WTC11 (cell line): Measurements from ENCODE around the gene NRXN3. TPM values are rescaled to one million over a fixed set of nuclear protein-coding genes. Genes with fewer than 3 reads are reported as not detected.
A peak's percentile ranks its signal among the peaks of the same experiment; 100 is the strongest.

Source experiments
- ATAC-seq: fragments of 200-7000 bp; cut with Tn5 transposase; 2 replicates; pipeline ENCODE4 v1.10.0; 2021; ENCODE audit warnings: mild to moderate bottlenecking, moderate library complexity
- CTCF ChIA-PET: fragments of 300-600 bp; sonication (Branson Sonifier 250); formaldehyde crosslinking; loops from one replicate; lab custom pipeline; 2021; ENCODE audit warnings: antibody characterized with exemption; lab: Charles Lee
- POLR2A ChIA-PET: fragments of 350-600 bp; sonication (Branson Sonifier 250); formaldehyde crosslinking; loops from one replicate; lab custom pipeline; 2021; ENCODE audit warnings: antibody characterized with exemption; lab: Charles Lee
- DNase-seq: peaks from one replicate; pipeline ENCODE4 v3.0.0; 2021; ENCODE audit warnings: low spot score
- H3K27ac Mint-ChIP-seq: 2 replicates; pipeline ENCODE4 v1.8.0; 2021; ENCODE audit warnings: mixed read lengths
- H3K27me3 Mint-ChIP-seq: 2 replicates; pipeline ENCODE4 v1.8.0; 2021; ENCODE audit warnings: low read depth, mild to moderate bottlenecking, moderate library complexity, mixed read lengths
- H3K36me3 Mint-ChIP-seq: 2 replicates; pipeline ENCODE4 v1.8.0; 2021; ENCODE audit warnings: mixed read lengths
- H3K4me1 Mint-ChIP-seq: 2 replicates; pipeline ENCODE4 v1.8.0; 2022; ENCODE audit warnings: mixed read lengths
- H3K4me3 Mint-ChIP-seq: 2 replicates; pipeline ENCODE4 v1.8.0; 2021; ENCODE audit warnings: mild to moderate bottlenecking, moderate library complexity, mixed read lengths
- H3K9me3 Mint-ChIP-seq: 2 replicates; pipeline ENCODE4 v1.8.0; 2021; ENCODE audit warnings: mixed read lengths
- FOXJ3 ChIP-seq: sonication (generic); formaldehyde crosslinking; IDR thresholded peaks from 2 replicates; pipeline ENCODE4 v1.9.0; 2021; ENCODE audit warnings: missing genetic modification reagents, mild to moderate bottlenecking, borderline replicate concordance
- FOXP4 ChIP-seq: sonication (generic); formaldehyde crosslinking; IDR thresholded peaks from 2 replicates; pipeline ENCODE4 v1.8.0; 2022; ENCODE audit warnings: mild to moderate bottlenecking, missing genetic modification reagents
- GTF2I ChIP-seq: fragments of 250-450 bp; sonication (Bioruptor Pico); conservative IDR thresholded peaks from 2 replicates; pipeline ENCODE4 v1.4.0; 2021; ENCODE audit warnings: mild to moderate bottlenecking
- HMGA2 ChIP-seq: fragments of 250-450 bp; sonication (Bioruptor Pico); IDR thresholded peaks from 2 replicates; pipeline ENCODE4 v1.4.0; 2021; ENCODE audit warnings: mild to moderate bottlenecking, moderate library complexity
- IRF2 ChIP-seq: sonication (generic); formaldehyde crosslinking; IDR thresholded peaks from 2 replicates; pipeline ENCODE4 v1.8.0; 2022; ENCODE audit warnings: low read depth, missing genetic modification reagents, borderline replicate concordance
- MYBL2 ChIP-seq: sonication (generic); formaldehyde crosslinking; IDR thresholded peaks from 2 replicates; pipeline ENCODE4 v1.8.1; 2023; ENCODE audit warnings: mild to moderate bottlenecking, moderate library complexity, missing genetic modification reagents
- NR2C2 ChIP-seq: sonication (generic); formaldehyde crosslinking; IDR thresholded peaks from 2 replicates; pipeline ENCODE4 v1.8.0; 2022; ENCODE audit warnings: mild to moderate bottlenecking, missing genetic modification reagents
- PRDM15 ChIP-seq: sonication (generic); formaldehyde crosslinking; IDR thresholded peaks from 2 replicates; pipeline ENCODE4 v1.8.0; 2022; ENCODE audit warnings: missing genetic modification reagents
- PREB ChIP-seq: sonication (generic); formaldehyde crosslinking; IDR thresholded peaks from 2 replicates; pipeline ENCODE4 v1.8.1; 2022; ENCODE audit warnings: mild to moderate bottlenecking, missing genetic modification reagents, moderate library complexity, borderline replicate concordance
- SMAD3 ChIP-seq: sonication (generic); formaldehyde crosslinking; IDR thresholded peaks from 2 replicates; pipeline ENCODE4 v1.8.0; 2022; ENCODE audit warnings: missing genetic modification reagents, mild to moderate bottlenecking, borderline replicate concordance
- SMAD4 ChIP-seq: sonication (generic); formaldehyde crosslinking; IDR thresholded peaks from 2 replicates; pipeline ENCODE4 v1.8.0; 2022; ENCODE audit warnings: mild to moderate bottlenecking, missing genetic modification reagents
- SOX15 ChIP-seq: fragments of 250-450 bp; sonication (Bioruptor Pico); IDR thresholded peaks from 2 replicates; pipeline ENCODE4 v1.9.0; 2021; ENCODE audit warnings: mild to moderate bottlenecking
- TEAD1 ChIP-seq: sonication (generic); formaldehyde crosslinking; IDR thresholded peaks from 2 replicates; pipeline ENCODE4 v1.8.0; 2022; ENCODE audit warnings: mild to moderate bottlenecking, missing genetic modification reagents
- ZNF121 ChIP-seq: sonication (generic); formaldehyde crosslinking; IDR thresholded peaks from 2 replicates; pipeline ENCODE4 v1.8.0; 2023; ENCODE audit warnings: missing genetic modification reagents
- ZNF232 ChIP-seq: sonication (generic); formaldehyde crosslinking; IDR thresholded peaks from 2 replicates; pipeline ENCODE4 v1.8.0; 2022; ENCODE audit warnings: mild to moderate bottlenecking, missing genetic modification reagents
- ZNF263 ChIP-seq: sonication (generic); formaldehyde crosslinking; IDR thresholded peaks from 2 replicates; pipeline ENCODE4 v1.8.1; 2022; ENCODE audit warnings: low read depth, mild to moderate bottlenecking, moderate library complexity, missing genetic modification reagents
- ZNF317 ChIP-seq: sonication (generic); formaldehyde crosslinking; IDR thresholded peaks from 2 replicates; pipeline ENCODE4 v1.8.1; 2023; ENCODE audit warnings: low read depth, mild to moderate bottlenecking, moderate library complexity, missing genetic modification reagents, borderline replicate concordance
- total RNA-seq: library from RNA; stranded (reverse); gene quantifications from 3 replicates; pipeline ENCODE4 v1.2.3, GENCODE V29; 2021
- TF ChIP-seq, protein P1 (sequence below): sonication (generic); formaldehyde crosslinking; IDR thresholded peaks from 2 replicates; pipeline ENCODE4 v1.8.0; 2023; ENCODE audit warnings: mild to moderate bottlenecking, missing genetic modification reagents
- TF ChIP-seq, protein P2 (sequence below): fragments of 250-450 bp; sonication (Bioruptor Pico); IDR thresholded peaks from 2 replicates; pipeline ENCODE4 v1.9.0; 2021; ENCODE audit warnings: mild to moderate bottlenecking

The NRXN3 gene
- total RNA-seq, 1 experiment from 2014 or later: 3.0 TPM

GRCh38 chr14:79791055-79791732 lies 1621.0 kb downstream of the NRXN3 start:
- H3K27me3 Mint-ChIP-seq: no peaks in the 10 kb centered on the region
- POLR2A ChIA-PET: no interaction called here

DNA sequence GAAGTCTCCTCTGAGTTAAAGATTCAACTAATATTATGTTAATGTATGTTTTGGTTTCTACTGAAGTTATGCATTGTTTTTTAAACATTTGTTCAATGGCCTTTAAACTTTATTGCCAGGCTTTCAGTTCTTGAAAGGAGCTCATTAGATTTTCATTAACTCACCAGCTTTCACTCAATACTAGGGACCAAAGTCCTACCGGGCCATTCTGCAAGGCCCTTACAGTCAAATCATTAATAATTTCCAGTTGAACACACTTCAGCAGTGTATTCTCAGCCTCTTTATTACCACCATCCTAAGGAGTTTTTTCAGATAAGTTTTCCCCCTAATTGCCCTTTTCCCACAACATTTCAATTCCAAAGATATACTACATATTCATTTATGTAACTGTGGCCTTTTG lies 1631.9 kb downstream of the NRXN3 start:
- ATAC-seq: no peak
- H3K4me1 Mint-ChIP-seq: peaks cover 16% of the 10 kb centered on the region

More at GRCh38 chr14:79791055-79791732, 1621.0 kb downstream of the NRXN3 start:
- Mint-ChIP-seq H3K36me3 (peaks cover 18% of the 10 kb centered on the region), H3K4me3 (no peak overlapping the region), H3K9me3 (peaks cover 35% of the 10 kb centered on the region), H3K27ac (no peak overlapping the region), H3K4me1 (peaks cover 8% of the 10 kb centered on the region)
- ATAC-seq (no peak), DNase-seq (no peak)
- CTCF ChIA-PET: no interaction called here
- TF ChIP-seq HMGA2 (CRISPR knock-in tag): peak; percentile 93; the same call in 1 of the 2 replicates
- TF ChIP-seq GTF2I (CRISPR knock-in tag): no peak

More for the DNA sequence above, 1631.9 kb downstream of the NRXN3 start:
- H3K4me3 Mint-ChIP-seq: no peak overlapping the region
- H3K9me3 Mint-ChIP-seq: peaks cover 31% of the 10 kb centered on the region
- H3K27me3 Mint-ChIP-seq: no peaks in the 10 kb centered on the region; the same call in 1 of the 2 replicates
- TF ChIP-seq ZNF263 (no peak), TEAD1 (CRISPR knock-in tag) (no peak), SMAD4 (CRISPR knock-in tag) (no peak), SOX15 (CRISPR knock-in tag) (no peak), FOXP4 (no peak), IRF2 (CRISPR knock-in tag) (no peak), SMAD3 (CRISPR knock-in tag) (no peak), FOXJ3 (CRISPR knock-in tag) (no peak), HMGA2 (CRISPR knock-in tag) (no peak), NR2C2 (no peak), ZNF121 (CRISPR knock-in tag) (no peak), MYBL2 (CRISPR knock-in tag) (no peak), ZNF317 (CRISPR knock-in tag) (no peak), ZNF232 (CRISPR knock-in tag) (no peak), PREB (CRISPR knock-in tag) (no peak), PRDM15 (CRISPR knock-in tag) (no peak)
- TF ChIP-seq, protein P1, sequence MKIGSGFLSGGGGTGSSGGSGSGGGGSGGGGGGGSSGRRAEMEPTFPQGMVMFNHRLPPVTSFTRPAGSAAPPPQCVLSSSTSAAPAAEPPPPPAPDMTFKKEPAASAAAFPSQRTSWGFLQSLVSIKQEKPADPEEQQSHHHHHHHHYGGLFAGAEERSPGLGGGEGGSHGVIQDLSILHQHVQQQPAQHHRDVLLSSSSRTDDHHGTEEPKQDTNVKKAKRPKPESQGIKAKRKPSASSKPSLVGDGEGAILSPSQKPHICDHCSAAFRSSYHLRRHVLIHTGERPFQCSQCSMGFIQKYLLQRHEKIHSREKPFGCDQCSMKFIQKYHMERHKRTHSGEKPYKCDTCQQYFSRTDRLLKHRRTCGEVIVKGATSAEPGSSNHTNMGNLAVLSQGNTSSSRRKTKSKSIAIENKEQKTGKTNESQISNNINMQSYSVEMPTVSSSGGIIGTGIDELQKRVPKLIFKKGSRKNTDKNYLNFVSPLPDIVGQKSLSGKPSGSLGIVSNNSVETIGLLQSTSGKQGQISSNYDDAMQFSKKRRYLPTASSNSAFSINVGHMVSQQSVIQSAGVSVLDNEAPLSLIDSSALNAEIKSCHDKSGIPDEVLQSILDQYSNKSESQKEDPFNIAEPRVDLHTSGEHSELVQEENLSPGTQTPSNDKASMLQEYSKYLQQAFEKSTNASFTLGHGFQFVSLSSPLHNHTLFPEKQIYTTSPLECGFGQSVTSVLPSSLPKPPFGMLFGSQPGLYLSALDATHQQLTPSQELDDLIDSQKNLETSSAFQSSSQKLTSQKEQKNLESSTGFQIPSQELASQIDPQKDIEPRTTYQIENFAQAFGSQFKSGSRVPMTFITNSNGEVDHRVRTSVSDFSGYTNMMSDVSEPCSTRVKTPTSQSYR (CRISPR knock-in tag): no peak
- TF ChIP-seq, protein P2, sequence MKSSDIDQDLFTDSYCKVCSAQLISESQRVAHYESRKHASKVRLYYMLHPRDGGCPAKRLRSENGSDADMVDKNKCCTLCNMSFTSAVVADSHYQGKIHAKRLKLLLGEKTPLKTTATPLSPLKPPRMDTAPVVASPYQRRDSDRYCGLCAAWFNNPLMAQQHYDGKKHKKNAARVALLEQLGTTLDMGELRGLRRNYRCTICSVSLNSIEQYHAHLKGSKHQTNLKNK: no peak
- CTCF ChIA-PET: no interaction called here
- POLR2A ChIA-PET: interaction anchor here (0.7 kb wide), 1 partner anchor 8 kb away, joined by 3 read pairs; no protein-coding TSS in a partner anchor
- no peak overlapping the region for H3K27ac Mint-ChIP-seq
- H3K36me3 Mint-ChIP-seq: no peaks in the 10 kb centered on the region; the same call in 1 of the 2 replicates
- DNase-seq: no peak
